ENCODE measurements around the gene TRAF2.

Gene TRAF2

DNA sequence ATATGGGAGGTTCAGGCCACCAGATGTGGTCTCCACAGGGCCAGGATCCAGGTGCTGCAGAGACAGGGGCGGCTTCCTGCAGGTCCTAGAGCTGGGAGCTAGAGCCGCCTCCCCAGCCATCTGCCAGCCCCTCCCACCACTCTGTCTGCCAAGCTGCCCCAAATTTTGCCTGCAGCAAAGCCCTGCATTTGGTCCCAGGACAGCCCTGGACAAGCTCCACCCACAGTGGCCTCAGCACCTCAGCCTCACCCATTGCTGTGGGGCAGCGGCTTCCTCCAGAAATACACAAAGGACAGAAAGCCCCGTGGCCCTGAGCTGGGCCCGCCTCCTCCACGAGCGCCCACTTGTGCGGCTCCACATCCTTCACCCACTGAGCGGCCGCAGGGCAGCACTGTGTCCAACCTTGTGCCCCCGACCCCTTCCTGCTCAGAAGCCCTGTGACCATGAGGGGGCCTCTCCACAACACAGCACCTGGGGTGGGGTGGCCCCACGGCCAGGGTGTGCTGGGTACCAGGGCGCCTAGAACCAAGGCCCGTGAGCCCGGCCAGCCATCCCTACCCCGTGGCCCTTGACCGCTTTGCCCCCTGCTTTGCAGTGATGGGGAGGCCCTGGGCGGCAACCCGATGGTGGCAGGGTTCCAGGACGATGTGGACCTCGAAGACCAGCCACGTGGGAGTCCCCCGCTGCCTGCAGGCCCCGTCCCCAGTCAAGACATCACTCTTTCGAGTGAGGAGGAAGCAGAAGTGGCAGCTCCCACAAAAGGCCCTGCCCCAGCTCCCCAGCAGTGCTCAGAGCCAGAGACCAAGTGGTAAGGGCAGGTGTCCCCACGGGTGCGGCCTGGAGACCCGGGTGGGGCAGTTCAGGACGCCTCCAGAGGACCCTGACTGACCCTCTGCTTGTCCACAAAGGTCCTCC, 47.7 kb upstream of the TRAF2 start:
- Histone ChIP-seq H3F3A (ENCODE audit: insufficient read depth, low read length) (peaks cover 8% of the 10 kb centered on the region), H3K27ac (ENCODE audit: low read length) (no peak overlapping the region), H3K9ac (ENCODE audit: low read length) (no peak overlapping the region), H2AFZ (ENCODE audit: low read length) (no peak overlapping the region), H3K9me2 (replicated peaks; ENCODE audit: insufficient read depth, low read length) (no peaks in the 10 kb centered on the region), H3K4me2 (ENCODE audit: low read depth, low read length) (no peak overlapping the region), H3K4me1 (ENCODE audit: low read length) (peaks cover 7% of the 10 kb centered on the region; the same call in 1 of the 2 replicates), H4K20me1 (ENCODE audit: insufficient read depth, low read length) (no peaks in the 10 kb centered on the region), H3K4me3 (ENCODE audit: low read length) (no peak overlapping the region), H3K9me3 (replicated peaks; ENCODE audit: insufficient read depth, low read length) (no peaks in the 10 kb centered on the region), H3K79me2 (ENCODE audit: low read length) (no peaks in the 10 kb centered on the region), H3K36me3 (replicated peaks; ENCODE audit: insufficient read depth, low read length) (no peaks in the 10 kb centered on the region), H3K27me3 (replicated peaks; ENCODE audit: insufficient read depth, low read length) (no peaks in the 10 kb centered on the region)
- no peak for TF ChIP-seq EZH2 (optimal IDR thresholded peaks at IDR 0.05; ENCODE audit: low read depth, low read length)
- TF ChIP-seq CTCF (IDR thresholded peaks at IDR 0.05; ENCODE audit: low read length), result no peak
- TF ChIP-seq EZH2phosphoT487 (IDR thresholded peaks at IDR 0.05; ENCODE audit: low read length), result no peak
- no peak for DNase-seq

GRCh38 chr9:136839229-136840139, 46.8 kb upstream of the TRAF2 start:
- no peak overlapping the region for H3K4me3 ChIP-seq (ENCODE audit: low read length)
- no peaks in the 10 kb centered on the region for H4K20me1 ChIP-seq (ENCODE audit: insufficient read depth, low read length)
- H3K9ac ChIP-seq (ENCODE audit: low read length), result no peak overlapping the region
- no peak for TF ChIP-seq CTCF (IDR thresholded peaks at IDR 0.05; ENCODE audit: low read length)
- TF ChIP-seq EZH2phosphoT487 (IDR thresholded peaks at IDR 0.05; ENCODE audit: low read length), result no peak
- no peak for TF ChIP-seq EZH2 (optimal IDR thresholded peaks at IDR 0.05; ENCODE audit: low read depth, low read length)
- no peak overlapping the region for H2AFZ ChIP-seq (ENCODE audit: low read length)
- H3K9me3 ChIP-seq (replicated peaks; ENCODE audit: insufficient read depth, low read length), result no peaks in the 10 kb centered on the region
- H3K27ac ChIP-seq (ENCODE audit: low read length), result no peak overlapping the region
- no peaks in the 10 kb centered on the region for H3K27me3 ChIP-seq (replicated peaks; ENCODE audit: insufficient read depth, low read length)
- H3F3A ChIP-seq (ENCODE audit: insufficient read depth, low read length), result peaks cover 8% of the 10 kb centered on the region
- no peaks in the 10 kb centered on the region for H3K36me3 ChIP-seq (replicated peaks; ENCODE audit: insufficient read depth, low read length)
- DNase-seq, result no peak
- H3K79me2 ChIP-seq (ENCODE audit: low read length), result no peaks in the 10 kb centered on the region
- H3K4me2 ChIP-seq (ENCODE audit: low read depth, low read length), result no peak overlapping the region
- peaks cover 7% of the 10 kb centered on the region; the same call in 1 of the 2 replicates for H3K4me1 ChIP-seq (ENCODE audit: low read length)
- no peaks in the 10 kb centered on the region for H3K9me2 ChIP-seq (replicated peaks; ENCODE audit: insufficient read depth, low read length)

DNA sequence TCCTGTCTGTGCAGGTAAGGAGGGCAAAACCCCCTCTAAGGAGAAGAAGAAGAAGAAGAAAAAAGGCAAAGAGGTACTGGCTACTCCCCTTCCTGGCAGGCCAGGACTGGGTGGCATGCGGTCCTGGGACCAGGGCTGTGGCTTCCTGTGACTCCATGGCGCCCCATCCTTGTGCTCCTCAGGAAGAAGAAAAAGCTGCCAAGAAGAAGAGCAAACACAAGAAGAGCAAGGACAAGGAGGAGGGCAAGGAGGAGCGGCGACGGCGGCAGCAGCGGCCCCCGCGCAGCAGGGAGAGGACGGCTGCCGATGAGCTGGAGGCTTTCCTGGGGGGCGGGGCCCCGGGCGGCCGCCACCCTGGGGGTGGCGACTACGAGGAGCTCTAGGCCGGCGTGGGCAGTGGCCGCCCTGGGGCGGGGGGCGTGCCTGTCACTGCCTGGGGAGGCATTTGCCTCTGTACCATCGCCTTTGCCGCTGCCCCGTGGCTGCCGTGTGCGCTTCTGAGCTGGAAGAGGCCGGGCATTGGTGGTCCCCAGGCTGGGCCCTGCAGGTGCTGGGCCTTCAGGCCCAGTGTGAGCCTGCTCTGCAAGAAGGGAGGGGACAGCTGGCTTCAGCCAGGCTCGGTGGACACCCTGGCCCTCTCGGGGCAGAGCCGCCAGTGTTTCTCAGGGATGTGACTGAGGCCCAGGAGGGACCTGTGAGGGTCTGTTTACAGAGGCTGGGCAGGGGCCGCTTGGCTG, 46.0 kb upstream of the TRAF2 start:
- Histone ChIP-seq H3F3A (ENCODE audit: insufficient read depth, low read length) (peaks cover 8% of the 10 kb centered on the region), H3K9ac (ENCODE audit: low read length) (no peak overlapping the region), H2AFZ (ENCODE audit: low read length) (no peak overlapping the region), H3K9me3 (replicated peaks; ENCODE audit: insufficient read depth, low read length) (no peaks in the 10 kb centered on the region), H3K4me3 (ENCODE audit: low read length) (no peak overlapping the region), H3K4me2 (ENCODE audit: low read depth, low read length) (no peak overlapping the region), H3K27ac (ENCODE audit: low read length) (no peak overlapping the region), H3K4me1 (ENCODE audit: low read length) (peaks cover 7% of the 10 kb centered on the region; the same call in 1 of the 2 replicates), H3K36me3 (replicated peaks; ENCODE audit: insufficient read depth, low read length) (no peaks in the 10 kb centered on the region), H4K20me1 (ENCODE audit: insufficient read depth, low read length) (no peaks in the 10 kb centered on the region), H3K79me2 (ENCODE audit: low read length) (no peaks in the 10 kb centered on the region), H3K9me2 (replicated peaks; ENCODE audit: insufficient read depth, low read length) (no peaks in the 10 kb centered on the region), H3K27me3 (replicated peaks; ENCODE audit: insufficient read depth, low read length) (no peaks in the 10 kb centered on the region)
- DNase-seq, result no peak
- TF ChIP-seq EZH2phosphoT487 (IDR thresholded peaks at IDR 0.05; ENCODE audit: low read length), result no peak
- TF ChIP-seq CTCF (IDR thresholded peaks at IDR 0.05; ENCODE audit: low read length), result no peak

Data from MM.1S (cell line).